GM18505 (cell line): ENCODE measurements around the gene SLC7A1.

Experiments used
- ATAC-seq: cut with Tn5 transposase; IDR thresholded peaks from one replicate; pipeline ENCODE4 v1.9.1; 2021; ENCODE audit not compliant: unreplicated experiment
- POLR2A ChIP-seq: IDR thresholded peaks from 4 replicates; pipeline ENCODE4 v1.6.1; 2011; ENCODE audit warnings: borderline replicate concordance; ENCODE audit not compliant: insufficient read depth, insufficient read length; ENCODE audit errors: extremely low read depth

Gene SLC7A1

DNA sequence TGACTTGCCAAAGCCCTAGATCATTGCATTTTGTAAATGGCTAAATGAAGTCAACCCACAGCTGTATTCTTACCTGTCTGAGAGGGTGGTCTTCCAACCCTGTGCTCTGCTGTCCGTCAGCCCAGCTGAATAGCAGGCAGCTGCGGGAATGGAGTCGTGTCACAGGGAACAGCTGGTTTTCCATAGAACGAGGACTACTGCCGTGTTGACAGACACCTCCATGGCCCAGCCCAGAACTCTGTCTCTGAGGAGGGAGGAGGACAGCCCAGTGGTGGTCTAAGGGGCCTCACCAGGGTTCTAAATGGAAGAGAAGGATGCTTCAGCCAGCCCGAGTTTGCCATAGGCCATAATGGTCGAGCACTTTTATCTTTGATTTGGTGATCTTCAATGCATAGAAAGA is 110.7 kb downstream of the SLC7A1 start:
- ATAC-seq: no peak
- TF ChIP-seq POLR2A: no peak

DNA sequence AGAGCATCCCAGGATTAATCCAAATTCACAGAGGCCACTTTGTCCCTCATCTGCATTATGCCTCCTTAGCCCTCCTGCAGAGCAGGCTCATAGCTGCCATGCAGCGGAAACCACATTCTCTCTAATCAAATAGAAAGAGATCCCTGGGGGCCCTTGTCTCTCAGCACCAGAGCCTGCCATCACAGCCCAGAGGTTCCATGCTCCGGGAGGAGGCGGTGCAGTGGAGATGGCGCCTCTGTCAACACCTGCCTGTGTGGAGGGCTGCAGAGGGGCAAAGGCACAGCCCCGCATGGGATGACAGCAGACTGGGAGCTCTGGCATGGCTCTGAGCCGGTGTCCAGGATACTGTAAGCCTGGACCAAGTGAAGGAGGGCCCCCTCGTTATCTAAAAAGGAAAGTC is 111.3 kb downstream of the SLC7A1 start:
- ATAC-seq: no peak
- no peak for TF ChIP-seq POLR2A

DNA sequence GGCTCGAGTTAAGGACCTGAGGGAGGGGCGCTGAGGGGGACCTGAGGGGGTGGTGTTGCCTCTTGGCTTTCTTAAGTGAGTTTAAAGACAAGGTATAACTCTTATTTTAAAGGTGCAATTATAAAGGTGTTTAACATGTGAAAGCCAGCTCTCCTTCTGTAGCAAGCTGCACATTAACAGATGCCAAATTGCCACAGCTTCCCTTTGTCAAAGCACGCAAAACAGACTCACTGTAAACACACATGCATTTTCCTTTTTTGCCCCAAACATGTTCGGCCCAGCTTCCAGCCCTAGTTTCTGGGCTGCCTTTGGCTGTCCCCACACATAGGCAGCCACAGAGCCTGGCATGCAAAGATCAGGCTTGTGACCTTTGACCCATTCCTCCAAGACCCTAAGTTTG is 111.9 kb downstream of the SLC7A1 start:
- TF ChIP-seq POLR2A: no peak
- ATAC-seq: no peak

DNA sequence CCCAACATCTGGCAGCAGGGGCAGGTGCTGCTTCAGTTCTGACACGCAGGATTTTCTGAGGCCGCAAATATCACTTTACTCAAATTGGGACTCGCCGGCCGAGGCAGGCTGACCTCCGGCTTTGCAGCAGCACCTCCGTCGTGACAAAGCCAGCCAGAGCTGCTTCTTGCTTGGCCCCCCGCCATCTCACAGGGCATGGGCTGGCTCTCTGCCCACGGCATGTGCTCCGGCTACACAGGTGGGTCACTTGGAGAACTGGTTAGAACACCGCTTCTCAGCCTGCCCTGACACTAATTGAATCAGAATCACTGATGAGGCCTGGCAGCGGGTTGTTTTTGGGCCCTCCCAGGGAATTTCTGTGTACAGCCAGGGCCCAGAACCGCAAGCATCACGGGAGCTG is 112.3 kb downstream of the SLC7A1 start:
- TF ChIP-seq POLR2A: no peak
- ATAC-seq: no peak

DNA sequence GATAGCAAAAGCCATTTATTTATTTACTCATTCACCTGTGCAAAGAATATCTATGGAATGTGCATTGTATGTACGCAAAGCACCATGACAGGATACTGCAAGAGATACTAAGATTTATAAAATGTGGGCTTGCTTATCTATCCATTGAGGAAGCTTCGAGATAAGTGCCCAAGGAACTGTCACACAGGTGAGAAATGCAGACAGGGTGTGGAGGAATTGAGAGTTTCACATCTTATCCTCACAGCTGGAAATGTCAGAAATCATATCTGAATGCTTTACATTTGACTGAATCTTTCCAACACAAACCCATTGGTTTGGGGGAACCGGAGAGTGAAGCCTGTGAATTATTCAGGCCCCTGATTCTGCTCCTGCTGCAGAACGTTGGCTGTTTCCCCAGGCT is 113.0 kb downstream of the SLC7A1 start:
- ATAC-seq: no peak

DNA sequence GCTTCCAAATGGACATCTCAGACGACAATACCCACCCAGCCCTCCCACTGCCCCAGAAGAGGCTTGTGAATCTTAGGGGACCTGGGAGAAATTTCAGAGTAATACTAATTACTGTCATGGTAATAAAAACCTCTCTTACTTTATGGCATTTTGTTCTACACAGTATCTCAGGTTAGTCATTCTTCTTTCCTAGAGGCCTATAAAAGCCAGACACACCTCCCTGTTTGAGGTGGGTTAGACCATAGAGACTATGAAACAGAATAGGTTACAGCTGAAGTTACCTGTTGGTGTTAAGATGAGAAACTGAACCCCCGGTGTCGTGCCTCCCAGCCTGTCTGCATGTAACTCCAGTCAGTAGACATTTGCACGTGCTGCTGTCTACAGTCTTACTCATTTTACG is 113.9 kb downstream of the SLC7A1 start:
- TF ChIP-seq POLR2A: no peak
- no peak for ATAC-seq

More for the DNA sequence above, 113.0 kb downstream of the SLC7A1 start:
- TF ChIP-seq POLR2A: no peak

DNA sequence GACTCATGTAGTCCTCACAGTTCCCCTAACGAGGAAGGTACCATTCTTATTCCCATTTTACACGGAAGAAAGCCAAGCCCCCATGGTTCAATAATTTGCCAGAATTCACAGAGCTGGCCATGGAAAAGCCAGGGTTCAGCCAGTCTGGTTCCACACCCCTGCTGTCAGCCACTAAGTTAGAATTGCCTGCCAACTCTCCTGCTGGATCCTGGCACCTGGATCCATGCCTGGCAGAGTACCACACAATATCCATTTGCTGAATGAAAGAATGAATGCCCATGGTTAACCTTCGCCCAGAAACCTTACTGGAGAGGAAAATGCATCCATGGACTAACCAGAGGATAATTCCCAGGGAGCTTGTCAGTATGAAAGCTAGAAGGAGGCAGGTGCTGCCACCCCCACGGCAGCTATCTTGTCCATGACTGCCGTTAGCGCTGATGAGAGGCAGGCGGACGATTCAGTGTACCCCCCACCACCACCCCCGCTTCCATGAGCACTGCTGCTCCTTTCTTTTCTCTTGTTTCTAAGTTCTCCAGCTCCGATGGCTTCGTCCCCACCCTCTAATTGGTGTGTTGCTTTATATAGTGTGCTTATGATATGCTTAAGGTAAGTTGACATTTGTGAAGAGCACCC is 114.5 kb downstream of the SLC7A1 start:
- no peak for TF ChIP-seq POLR2A
- ATAC-seq: no peak

DNA sequence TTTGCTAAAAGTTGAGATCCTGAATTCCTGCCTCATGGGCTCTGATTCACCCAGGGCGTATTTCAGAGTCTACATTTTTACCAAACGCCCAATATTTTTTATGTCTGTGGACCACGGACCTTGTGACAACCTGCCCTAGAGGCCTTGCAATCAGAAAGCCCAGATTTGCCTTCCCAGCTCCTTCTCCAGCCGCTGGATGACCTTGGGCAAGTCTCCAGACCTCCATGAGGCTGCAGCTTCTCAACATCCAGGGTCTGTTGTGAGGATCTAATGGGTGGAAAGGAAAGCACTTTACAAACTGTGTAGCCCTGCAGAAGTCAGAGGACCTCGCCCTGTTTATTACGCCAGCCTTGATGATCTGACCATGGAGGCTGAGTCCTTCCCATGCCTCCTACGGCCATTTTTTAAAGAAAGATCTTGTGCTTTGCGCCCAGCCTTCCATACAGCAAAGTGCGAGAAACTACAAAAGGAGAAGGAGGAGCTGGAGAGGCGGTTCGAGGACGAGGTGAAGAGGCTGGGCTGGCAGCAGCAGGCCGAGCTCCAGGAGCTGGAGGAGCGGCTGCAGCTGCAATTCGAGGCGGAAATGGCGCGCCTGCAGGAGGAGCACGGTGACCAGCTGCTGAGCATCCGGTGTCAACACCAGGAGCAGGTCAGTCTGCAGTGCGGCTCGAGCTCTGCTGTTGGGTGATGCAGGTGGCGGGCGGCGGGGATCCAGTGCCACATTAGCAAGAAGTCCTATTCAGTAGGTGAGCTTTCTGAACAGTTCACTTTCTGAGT is 115.6 kb downstream of the SLC7A1 start:
- no peak for ATAC-seq
- no peak for TF ChIP-seq POLR2A

DNA sequence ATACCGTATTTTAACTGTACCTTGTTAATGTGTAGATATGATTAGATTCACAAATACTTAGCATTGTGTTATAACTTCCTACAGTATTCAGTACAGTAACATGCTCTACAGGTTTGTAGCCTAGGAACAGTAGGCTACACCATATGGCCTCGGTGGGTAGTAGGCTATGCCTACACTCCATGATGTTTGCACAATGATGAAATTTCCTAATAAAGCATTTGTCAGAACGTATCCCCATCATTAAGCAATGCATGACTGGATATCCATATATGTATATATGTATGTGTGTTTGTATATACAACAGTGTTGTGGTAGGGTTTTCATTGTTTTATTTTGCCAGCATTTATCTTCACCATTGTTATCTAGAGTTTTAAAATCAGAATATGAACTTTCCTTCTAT is 119.4 kb downstream of the SLC7A1 start:
- TF ChIP-seq POLR2A: no peak
- no peak for ATAC-seq

DNA sequence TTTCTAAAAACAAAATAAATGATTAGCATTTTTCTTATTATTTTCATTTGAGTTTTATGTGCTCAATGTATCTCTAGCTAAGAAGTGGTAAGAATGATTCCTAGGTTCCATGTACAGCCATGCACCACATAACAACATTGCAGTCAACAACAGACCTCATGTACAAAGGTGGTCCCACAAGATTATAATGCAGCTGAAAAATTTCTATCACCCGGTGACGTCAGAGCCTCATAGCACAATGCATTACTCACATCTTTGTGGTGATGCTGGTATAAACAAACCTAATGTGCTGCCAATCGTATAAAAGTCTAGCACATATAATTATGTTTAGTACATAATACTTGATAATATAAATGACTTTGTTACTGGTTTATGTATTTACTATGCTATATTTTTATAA is 120.5 kb downstream of the SLC7A1 start:
- TF ChIP-seq POLR2A: no peak
- ATAC-seq: no peak

DNA sequence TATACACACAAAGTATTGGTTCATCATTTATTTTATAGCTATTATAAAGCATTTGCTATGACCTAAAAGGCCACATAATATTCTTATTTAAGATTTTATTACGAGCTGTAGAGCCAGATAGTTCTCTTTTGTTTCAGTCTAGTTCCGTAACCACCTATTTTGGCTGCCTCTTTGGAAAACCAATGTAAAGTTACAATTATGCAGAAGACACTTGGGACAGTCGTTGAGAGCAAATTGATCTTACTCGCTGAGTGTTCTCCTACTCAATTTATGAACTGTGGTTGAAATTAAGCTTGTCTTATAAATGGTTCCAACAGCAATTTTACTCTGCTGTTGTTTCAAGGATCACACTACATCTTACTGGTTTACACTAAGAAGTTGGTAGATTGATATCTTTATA is 122.3 kb downstream of the SLC7A1 start:
- TF ChIP-seq POLR2A: no peak

DNA sequence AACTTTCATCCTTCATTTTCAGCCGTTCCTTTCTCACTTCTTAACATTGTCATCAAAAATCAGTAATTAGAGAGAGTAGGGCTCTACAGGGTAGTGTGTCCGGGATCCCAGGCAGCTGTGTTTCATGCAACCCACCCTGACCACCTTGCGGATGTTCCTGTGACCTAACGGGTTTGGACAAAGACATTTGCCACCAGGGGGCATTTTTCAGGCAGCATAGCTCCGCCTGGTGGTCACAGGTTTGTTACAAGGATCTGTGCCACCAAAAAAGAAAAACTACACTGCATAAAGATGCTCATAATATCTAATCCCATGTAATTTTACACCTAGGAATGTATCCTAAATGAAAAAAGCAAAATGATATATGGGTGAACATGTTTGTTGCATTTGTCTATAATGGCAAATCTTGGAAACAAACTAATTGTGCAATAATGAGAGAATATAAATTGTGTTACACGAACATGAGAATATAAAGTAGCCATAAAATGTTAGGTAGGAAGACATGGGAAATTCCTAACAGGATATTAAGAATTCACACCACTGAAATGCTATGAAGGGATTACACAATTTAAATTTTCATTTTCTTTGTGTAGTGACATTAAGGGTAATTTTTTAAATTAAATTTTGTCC is 123.0 kb downstream of the SLC7A1 start:
- TF ChIP-seq POLR2A: no peak
- no peak for ATAC-seq

More for the DNA sequence above, 122.3 kb downstream of the SLC7A1 start:
- no peak for ATAC-seq

DNA sequence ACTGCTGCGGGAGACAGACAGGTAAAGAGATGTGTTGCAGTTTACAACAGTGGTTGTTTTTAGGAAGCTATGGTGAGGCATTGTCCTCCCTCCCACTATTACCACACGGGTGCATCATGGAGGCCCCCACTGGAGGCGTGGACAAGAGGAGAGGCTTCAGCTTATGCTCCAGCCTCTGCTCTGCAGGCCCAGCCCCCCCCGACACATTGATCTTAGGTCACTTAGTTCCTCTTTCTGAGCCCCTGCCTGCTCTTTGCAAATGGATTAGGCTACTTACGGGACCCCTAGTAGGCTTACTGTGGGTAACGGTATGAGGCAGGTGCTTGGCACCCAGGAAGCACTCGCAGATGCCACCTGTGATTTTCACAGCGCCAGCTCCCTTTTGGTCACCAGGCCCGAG is 123.9 kb downstream of the SLC7A1 start:
- TF ChIP-seq POLR2A: no peak
- ATAC-seq: no peak
